C4-2B (cell line): ENCODE data around the gene LRTM1.

ENCODE experiments used
- ZFX ChIP-seq: fragments of 450-650 bp; IDR thresholded peaks from 2 replicates; pipeline ENCODE4 v1.6.1; 2017
- TF ChIP-seq, protein P1 (sequence below): fragments of 450-650 bp; conservative IDR thresholded peaks from 2 replicates; pipeline ENCODE4 v1.5.1; 2017; ENCODE audit warnings: mild to moderate bottlenecking

DNA sequence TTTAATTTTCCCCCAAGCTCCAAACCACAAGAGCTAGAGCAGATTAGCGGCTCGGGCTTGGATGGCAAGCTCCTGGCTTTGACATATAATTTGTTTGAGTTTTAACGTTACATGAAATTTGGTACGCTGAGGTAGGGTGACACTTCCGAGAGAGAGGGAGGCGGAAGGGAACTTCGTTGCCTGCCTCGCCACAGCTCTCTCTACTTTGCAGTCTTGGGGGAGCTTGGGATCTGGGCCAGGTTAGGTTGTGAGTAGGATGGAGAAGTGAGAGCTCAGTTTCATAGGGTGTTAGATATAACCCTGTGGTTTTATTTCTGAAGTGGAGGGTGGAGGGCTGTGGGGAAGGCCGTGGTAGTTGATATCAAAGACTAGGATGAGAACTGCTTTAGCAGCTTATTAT lies 39.7 kb downstream of the LRTM1 start:
- TF ChIP-seq, protein P1, sequence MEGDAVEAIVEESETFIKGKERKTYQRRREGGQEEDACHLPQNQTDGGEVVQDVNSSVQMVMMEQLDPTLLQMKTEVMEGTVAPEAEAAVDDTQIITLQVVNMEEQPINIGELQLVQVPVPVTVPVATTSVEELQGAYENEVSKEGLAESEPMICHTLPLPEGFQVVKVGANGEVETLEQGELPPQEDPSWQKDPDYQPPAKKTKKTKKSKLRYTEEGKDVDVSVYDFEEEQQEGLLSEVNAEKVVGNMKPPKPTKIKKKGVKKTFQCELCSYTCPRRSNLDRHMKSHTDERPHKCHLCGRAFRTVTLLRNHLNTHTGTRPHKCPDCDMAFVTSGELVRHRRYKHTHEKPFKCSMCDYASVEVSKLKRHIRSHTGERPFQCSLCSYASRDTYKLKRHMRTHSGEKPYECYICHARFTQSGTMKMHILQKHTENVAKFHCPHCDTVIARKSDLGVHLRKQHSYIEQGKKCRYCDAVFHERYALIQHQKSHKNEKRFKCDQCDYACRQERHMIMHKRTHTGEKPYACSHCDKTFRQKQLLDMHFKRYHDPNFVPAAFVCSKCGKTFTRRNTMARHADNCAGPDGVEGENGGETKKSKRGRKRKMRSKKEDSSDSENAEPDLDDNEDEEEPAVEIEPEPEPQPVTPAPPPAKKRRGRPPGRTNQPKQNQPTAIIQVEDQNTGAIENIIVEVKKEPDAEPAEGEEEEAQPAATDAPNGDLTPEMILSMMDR: no peak
- TF ChIP-seq ZFX: no peak
